ENCODE results near the gene IRS2. TPM values are rescaled to one million over a fixed set of nuclear protein-coding genes. Genes with fewer than 3 reads are reported as not detected.
A peak's percentile ranks its signal among the peaks of the same experiment; 100 is the strongest.
"Not testable (repeated sequence)": the region's sequence is repeated elsewhere in the genome, so short reads cannot be mapped to it uniquely, and the experiment has no call there.

The IRS2 gene
- total RNA-seq, 1 donor = 19.0 TPM

DNA sequence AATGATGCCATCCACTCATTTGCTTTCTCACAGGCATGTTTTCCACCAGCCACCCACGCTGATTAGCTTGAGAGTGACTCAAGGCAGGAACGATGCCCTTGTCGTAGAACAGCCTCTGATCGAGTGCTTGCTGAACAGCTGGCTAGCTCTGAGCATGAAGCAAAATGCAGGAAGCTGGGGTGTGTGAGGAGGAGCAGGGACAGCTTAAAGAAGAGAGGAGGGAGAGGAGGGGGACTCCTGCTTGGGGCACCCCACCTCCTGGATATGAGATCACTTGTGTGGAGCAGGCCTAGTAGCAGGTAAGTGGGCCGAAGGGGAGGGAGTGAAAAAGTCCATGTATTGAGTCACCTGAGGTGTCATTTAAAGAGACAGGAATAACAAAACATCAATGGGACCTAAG, 48.8 kb downstream of the IRS2 start:
- TF ChIP-seq, protein P1, sequence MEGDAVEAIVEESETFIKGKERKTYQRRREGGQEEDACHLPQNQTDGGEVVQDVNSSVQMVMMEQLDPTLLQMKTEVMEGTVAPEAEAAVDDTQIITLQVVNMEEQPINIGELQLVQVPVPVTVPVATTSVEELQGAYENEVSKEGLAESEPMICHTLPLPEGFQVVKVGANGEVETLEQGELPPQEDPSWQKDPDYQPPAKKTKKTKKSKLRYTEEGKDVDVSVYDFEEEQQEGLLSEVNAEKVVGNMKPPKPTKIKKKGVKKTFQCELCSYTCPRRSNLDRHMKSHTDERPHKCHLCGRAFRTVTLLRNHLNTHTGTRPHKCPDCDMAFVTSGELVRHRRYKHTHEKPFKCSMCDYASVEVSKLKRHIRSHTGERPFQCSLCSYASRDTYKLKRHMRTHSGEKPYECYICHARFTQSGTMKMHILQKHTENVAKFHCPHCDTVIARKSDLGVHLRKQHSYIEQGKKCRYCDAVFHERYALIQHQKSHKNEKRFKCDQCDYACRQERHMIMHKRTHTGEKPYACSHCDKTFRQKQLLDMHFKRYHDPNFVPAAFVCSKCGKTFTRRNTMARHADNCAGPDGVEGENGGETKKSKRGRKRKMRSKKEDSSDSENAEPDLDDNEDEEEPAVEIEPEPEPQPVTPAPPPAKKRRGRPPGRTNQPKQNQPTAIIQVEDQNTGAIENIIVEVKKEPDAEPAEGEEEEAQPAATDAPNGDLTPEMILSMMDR (IDR thresholded peaks at IDR 0.05; ENCODE audit: insufficient read depth, low read depth, low read length) = no peak
- DNase-seq (ENCODE audit: low read depth) = no peak
- H3K4me3 ChIP-seq (ENCODE audit: low read depth, low read length) = no peak overlapping the region

DNA sequence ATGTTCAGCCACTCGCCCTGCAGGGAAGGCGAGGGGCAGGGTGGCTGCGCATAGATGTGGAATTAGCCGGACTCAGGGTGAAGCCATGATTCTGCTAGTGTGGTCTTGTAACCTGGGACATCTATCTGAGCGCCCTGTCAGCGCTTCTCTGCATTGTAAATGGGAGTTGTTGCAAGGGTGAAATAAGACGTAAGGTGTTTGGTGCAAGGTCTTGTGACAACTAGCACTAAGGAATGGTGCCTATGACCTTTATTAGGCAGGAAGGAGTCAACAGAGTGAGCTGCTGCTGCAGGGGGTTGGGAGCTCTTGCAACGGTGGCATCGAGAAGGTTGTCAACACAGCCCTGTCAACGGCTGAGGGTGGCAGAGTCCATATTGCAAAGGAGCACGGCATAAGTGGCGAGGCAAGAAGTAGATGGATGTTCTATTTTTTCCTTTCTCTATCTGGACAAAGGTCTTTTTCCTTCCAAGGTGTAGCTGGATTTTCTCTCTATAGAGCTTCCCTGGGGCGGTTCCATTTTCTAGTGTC, 49.3 kb downstream of the IRS2 start:
- no peak overlapping the region for H3K4me3 ChIP-seq (ENCODE audit: low read depth, low read length)
- no peak for DNase-seq (ENCODE audit: low read depth)
- TF ChIP-seq, protein P1 (IDR thresholded peaks at IDR 0.05; ENCODE audit: insufficient read depth, low read depth, low read length) = no peak

DNA sequence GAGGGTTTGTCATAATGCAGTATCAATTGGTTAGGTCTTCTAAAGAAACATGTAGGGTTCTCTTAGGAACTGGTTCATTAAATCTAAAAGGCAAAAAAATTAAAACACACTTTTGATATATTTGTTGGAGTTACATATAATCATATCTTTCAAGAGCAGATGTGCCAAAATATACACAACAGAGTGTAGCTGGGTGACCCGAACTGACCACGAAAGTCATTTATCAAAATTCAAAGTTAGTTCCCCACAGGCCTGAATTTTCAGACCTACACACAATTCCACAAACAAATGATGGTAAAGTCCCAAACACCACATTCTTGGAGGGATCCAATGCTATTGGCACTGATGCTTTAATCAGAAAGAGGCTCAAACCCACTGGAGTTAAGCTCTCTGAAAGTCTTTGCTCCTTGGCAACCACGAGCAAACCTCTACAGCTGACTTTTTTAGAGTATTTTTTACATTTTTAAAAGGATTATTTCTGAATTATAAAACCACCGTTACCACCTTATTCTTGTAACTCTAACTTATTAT, 50.9 kb downstream of the IRS2 start:
- no peak for DNase-seq (ENCODE audit: low read depth)
- H3K4me3 ChIP-seq (ENCODE audit: low read depth, low read length) = no peak overlapping the region
- TF ChIP-seq, protein P1 (IDR thresholded peaks at IDR 0.05; ENCODE audit: insufficient read depth, low read depth, low read length) = no peak

DNA sequence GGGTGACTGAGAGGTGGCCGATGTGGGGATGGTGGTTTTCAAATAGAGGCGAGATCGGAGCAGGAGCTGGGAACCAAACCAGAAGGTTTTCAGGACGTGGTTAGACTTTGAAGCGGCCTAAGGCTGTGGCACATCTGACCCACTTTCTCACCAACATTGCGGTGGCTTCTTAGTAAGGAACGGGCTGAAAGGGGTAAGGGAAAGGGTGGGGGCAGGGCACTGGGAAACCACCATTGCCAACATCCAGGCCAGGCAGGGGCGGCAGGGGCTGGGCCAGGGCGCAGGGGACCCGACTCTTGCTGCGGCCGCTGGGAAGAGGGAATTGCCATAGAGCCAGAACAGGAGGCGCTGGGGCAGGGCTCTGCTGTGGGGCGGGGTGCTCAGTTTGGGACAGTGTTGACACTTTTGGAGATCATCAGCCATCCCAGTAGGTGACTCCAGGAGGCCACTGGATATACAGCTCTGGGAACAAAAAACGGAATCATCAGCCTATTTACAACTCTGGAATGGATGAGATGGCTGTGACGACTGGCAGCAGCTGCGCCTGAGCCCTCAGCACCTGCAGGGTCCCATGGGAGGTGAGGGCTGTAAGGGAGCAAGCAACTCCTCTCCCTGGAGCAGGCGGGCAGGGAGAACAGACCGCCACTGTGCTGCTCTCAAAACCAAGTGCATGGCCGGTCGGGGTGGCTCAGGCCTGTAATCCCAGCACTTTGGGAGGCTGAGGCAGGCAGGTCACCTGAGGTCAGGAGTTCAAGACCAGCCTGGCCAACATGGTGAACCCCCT, 52.2 kb downstream of the IRS2 start:
- no peak for DNase-seq (ENCODE audit: low read depth)
- TF ChIP-seq, protein P1 (IDR thresholded peaks at IDR 0.05; ENCODE audit: insufficient read depth, low read depth, low read length) = no peak
- no peak overlapping the region for H3K4me3 ChIP-seq (ENCODE audit: low read depth, low read length)

GRCh38 chr13:109733550-109733949, 52.8 kb downstream of the IRS2 start:
- DNase-seq (ENCODE audit: low read depth) = no peak
- no peak overlapping the region for H3K4me3 ChIP-seq (ENCODE audit: low read depth, low read length)
- TF ChIP-seq, protein P1 (IDR thresholded peaks at IDR 0.05; ENCODE audit: insufficient read depth, low read depth, low read length) = no peak

DNA sequence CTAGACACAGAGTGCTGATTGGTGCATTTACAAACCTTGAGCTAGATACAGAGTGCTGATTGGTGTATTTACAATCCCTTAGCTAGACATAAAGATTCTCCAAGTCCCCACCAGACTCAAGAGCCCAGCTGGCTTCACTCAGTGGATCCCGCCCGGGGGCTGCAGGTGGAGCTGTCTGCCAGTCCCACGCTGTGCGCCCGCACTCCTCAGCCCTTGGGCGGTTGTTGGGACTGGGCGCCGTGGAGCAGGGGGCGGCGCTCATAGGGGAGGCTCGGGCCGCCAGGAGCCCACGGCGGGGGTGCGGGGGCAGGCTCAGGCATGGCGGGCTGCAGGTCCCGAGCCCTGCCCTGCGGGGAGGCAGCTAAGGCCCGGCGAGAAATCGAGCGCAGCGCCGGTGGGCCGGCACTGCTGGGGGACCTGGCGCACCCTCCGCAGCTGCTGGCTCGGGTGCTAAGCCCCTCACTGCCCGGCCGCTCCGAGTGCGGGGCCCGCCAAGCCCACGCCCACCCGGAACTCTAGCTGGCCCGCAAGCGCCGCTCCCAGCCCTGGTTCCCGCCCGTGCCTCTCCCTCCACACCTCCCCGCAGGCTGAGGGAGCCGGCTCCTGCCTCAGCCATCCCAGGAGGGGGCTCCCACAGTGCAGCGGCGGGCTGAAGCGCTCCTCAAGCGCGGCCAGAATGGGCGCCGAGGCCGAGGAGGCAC, 53.8 kb downstream of the IRS2 start:
- H3K4me3 ChIP-seq (ENCODE audit: low read depth, low read length); DNase-seq (ENCODE audit: low read depth): not testable (repeated sequence)

- DNase-seq (ENCODE audit: low read depth) = peak; percentile 20
- TF ChIP-seq, protein P1 (IDR thresholded peaks at IDR 0.05; ENCODE audit: insufficient read depth, low read depth, low read length) = no peak
- H3K4me3 ChIP-seq (ENCODE audit: low read depth, low read length) = no peak overlapping the region
Measured at GRCh38 chr13:109730812-109731335, 55.5 kb downstream of the IRS2 start.
